ENCODE data around the gene IPO4. TPM values are rescaled to one million over a fixed set of nuclear protein-coding genes. Genes with fewer than 3 reads are reported as not detected.

The IPO4 gene
- total and polyA plus RNA-seq, 2 of the 13 experiments (the other 11 are each of a cell fraction or from before 2014, with no cell fraction given) = 39.0 to 179 TPM

DNA sequence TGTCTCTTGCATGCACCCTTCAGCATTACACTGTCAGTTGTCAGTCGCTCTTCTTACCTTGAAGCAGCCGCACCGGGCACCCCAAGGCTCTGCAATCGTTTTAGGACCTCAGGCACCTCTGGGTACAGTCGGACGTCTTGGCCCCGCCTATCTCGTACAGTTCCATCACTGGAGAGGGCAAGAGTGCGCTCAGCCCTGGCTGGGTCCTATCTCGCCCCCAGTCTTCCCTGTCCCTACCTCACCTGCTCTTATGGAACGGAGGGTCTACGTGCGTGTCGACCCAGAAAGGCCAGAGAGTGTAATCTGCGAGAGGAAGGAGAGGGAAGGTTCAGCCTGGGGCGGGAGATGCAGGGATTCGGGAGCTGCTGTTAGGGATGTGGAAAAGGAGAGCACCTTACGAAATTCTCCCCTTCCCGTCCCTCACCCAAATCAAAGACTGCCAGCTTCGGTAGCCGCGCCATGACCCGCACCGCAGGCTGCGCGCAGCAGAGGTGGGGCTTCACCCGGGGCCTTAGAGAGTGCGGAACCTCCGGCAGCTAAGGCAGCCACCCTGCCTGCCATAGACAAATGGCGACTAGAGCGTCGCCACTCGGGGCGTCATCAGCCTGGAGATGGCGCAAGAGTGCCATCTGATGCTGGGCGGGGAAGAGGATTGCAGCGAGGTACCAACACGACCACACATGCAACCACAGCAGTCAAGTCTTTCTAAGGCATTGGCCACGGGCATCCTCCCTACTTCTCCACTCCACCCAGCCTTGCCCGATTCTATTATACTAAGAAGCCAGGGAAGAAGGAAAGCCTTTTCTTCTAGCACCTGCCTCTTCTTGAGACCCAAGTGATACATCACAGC lies 27.1 kb upstream of the IPO4 start, which contains the start of gene MDP1 (continued):
- TF ChIP-seq, protein P1, sequence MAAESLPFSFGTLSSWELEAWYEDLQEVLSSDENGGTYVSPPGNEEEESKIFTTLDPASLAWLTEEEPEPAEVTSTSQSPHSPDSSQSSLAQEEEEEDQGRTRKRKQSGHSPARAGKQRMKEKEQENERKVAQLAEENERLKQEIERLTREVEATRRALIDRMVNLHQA (CRISPR knock-in tag; IDR thresholded peaks at IDR 0.05) = no peak
- TF ChIP-seq ERF (CRISPR knock-in tag; IDR thresholded peaks at IDR 0.05) (peak; percentile 99), TCF7 (IDR thresholded peaks at IDR 0.05; ENCODE audit: low read depth) (no peak), ATRX (CRISPR knock-in tag; IDR thresholded peaks at IDR 0.05; ENCODE audit: borderline replicate concordance) (0 out of 2 replicates have a peak, but pooled peaks have one; percentile 44), ASH2L (IDR thresholded peaks at IDR 0.05; ENCODE audit: insufficient read length, low read depth, low read length) (peak; percentile 95), FOXJ3 (CRISPR knock-in tag; IDR thresholded peaks at IDR 0.05; ENCODE audit: borderline replicate concordance) (peak; percentile 79), GATAD2A (CRISPR knock-in tag; IDR thresholded peaks at IDR 0.05) (peak; percentile 96), TBP (CRISPR knock-in tag; IDR thresholded peaks at IDR 0.05) (no peak; the same call in 1 of the 2 replicates), FOXA1 (IDR thresholded peaks at IDR 0.05) (no peak), FOXA1 (CRISPR knock-in tag; IDR thresholded peaks at IDR 0.05) (peak; percentile 78), ADNP (CRISPR knock-in tag; IDR thresholded peaks at IDR 0.05) (no peak), ZNF83 (CRISPR knock-in tag; IDR thresholded peaks at IDR 0.05; ENCODE audit: borderline replicate concordance) (peak; percentile 99), TP53 (CRISPR knock-in tag; conservative IDR thresholded peaks at IDR 0.05) (no peak; the same call in none of the 2 replicates), BHLHE40 (IDR thresholded peaks at IDR 0.05; ENCODE audit: low read length) (peak; percentile 64; the same call in 1 of the 2 replicates), NFIC (IDR thresholded peaks at IDR 0.05; ENCODE audit: low read length) (no peak), ZNF274 (CRISPR knock-in tag; IDR thresholded peaks at IDR 0.05) (peak; percentile 52; the same call in 1 of the 2 replicates), ZNF878 (CRISPR knock-in tag; IDR thresholded peaks at IDR 0.05) (no peak), TCF12 (IDR thresholded peaks at IDR 0.05) (no peak), TCF12 (CRISPR knock-in tag; IDR thresholded peaks at IDR 0.05) (peak; percentile 77; the same call in 1 of the 2 replicates), ZNF235 (CRISPR knock-in tag; IDR thresholded peaks at IDR 0.05; ENCODE audit: borderline replicate concordance) (peak; percentile 85), THYN1 (CRISPR knock-in tag; IDR thresholded peaks at IDR 0.05; ENCODE audit: borderline replicate concordance, low read depth) (peak; percentile 96; the same call in 1 of the 2 replicates), ZBTB8A (CRISPR knock-in tag; IDR thresholded peaks at IDR 0.05; ENCODE audit: borderline replicate concordance, low read depth) (peak; percentile 95; the same call in 1 of the 2 replicates), AGO2 (optimal IDR thresholded peaks at IDR 0.05; ENCODE audit: low read depth, low read length) (peak; percentile 100), JUN (CRISPR knock-in tag; IDR thresholded peaks at IDR 0.05) (peak; percentile 92; the same call in 1 of the 2 replicates), ZFYVE20 (CRISPR knock-in tag; IDR thresholded peaks at IDR 0.05; ENCODE audit: borderline replicate concordance, low read depth) (peak; percentile 79; the same call in 1 of the 2 replicates), SOX13 (IDR thresholded peaks at IDR 0.05) (0 out of 2 replicates have a peak, but pooled peaks have one; percentile 35), SOX13 (CRISPR knock-in tag; conservative IDR thresholded peaks at IDR 0.05 in 1 of 2, IDR thresholded peaks at IDR 0.05 in 1 of 2) (peak; percentile 80 to 85), ZNF446 (CRISPR knock-in tag; IDR thresholded peaks at IDR 0.05) (no peak; the same call in none of the 2 replicates), GATA4 (IDR thresholded peaks at IDR 0.05; ENCODE audit: borderline replicate concordance, low read depth) (peak; percentile 88; the same call in 1 of the 2 replicates)
- TF ChIP-seq, protein P2, sequence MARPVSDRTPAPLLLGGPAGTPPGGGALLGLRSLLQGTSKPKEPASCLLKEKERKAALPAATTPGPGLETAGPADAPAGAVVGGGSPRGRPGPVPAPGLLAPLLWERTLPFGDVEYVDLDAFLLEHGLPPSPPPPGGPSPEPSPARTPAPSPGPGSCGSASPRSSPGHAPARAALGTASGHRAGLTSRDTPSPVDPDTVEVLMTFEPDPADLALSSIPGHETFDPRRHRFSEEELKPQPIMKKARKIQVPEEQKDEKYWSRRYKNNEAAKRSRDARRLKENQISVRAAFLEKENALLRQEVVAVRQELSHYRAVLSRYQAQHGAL (CRISPR knock-in tag; IDR thresholded peaks at IDR 0.05; ENCODE audit: not compliant biosample characterization) = peak; percentile 99
- TF ChIP-seq, protein P3, sequence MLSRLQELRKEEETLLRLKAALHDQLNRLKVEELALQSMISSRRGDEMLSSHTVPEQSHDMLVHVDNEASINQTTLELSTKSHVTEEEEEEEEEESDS (CRISPR knock-in tag; IDR thresholded peaks at IDR 0.05; ENCODE audit: borderline replicate concordance) = peak; percentile 96; the same call in 1 of the 2 replicates

Data from HepG2 (cell line).